K562 (cell line): ENCODE measurements around the gene ZNF548. TPM values are rescaled to one million over a fixed set of nuclear protein-coding genes. Genes with fewer than 3 reads are reported as not detected.

ENCODE experiments used
- ATAC-seq: fragments of 200-7000 bp; cut with Tn5 transposase; 3 replicates; pipeline ENCODE4 v1.9.1; 2020; ENCODE audit warnings: moderate library complexity
- BruUV-seq: library from RNA; stranded (reverse); fragments of 400-500 nt; replicated peaks from 2 replicates; lab custom pipeline; 2021; lab: Mats Ljungman, UMichigan
- CTCF ChIA-PET: fragments of 300-600 bp; formaldehyde crosslinking; extraction: SDS; loops from one replicate; lab custom pipeline; 2021; ENCODE audit warnings: low intra/inter-chr PET ratio; lab: Yijun Ruan, JAX
- POLR2A ChIA-PET: fragments of 300-600, 350-650 bp; sonication (Branson Sonifier 250); formaldehyde crosslinking; extraction: SDS; loops from one replicate; lab custom pipeline; 2021; ENCODE audit warnings: antibody characterized with exemption, inconsistent platforms; lab: Yijun Ruan, JAX
- DNase-seq, 4 experiments: peaks; one replicate each; pipeline versions ENCODE4 v3.0.0 to v3.0.0-alpha.2; 2011 to 2018; ENCODE audit warnings: low spot score in 3 of 4, mixed read lengths in 3 of 4; ENCODE audit errors: extremely low read depth in 1 of 4
- FAIRE-seq: peaks from 2 replicates; lab custom pipeline; 2011; peaks lifted over from hg19 to GRCh38; lab: Jason Lieb, UNC
- H2AFZ ChIP-seq: 2 replicates; pipeline ENCODE4 v1.6.0; 2011; ENCODE audit warnings: low read depth, low read length, control low read depth, inconsistent platforms
- H3K27ac ChIP-seq: fragments of 200-600 bp; 3 replicates; pipeline ENCODE4 v1.8.0; 2011; ENCODE audit warnings: low read depth, mild to moderate bottlenecking, control low read depth, inconsistent platforms, low read length, moderate library complexity, mixed read lengths; ENCODE audit errors: extremely low read depth
- H3K27me3 ChIP-seq, 2 experiments: fragments of 300-600 bp in 1 of 2; 2 replicates in 1 of 2; 3 replicates in 1 of 2; pipeline versions ENCODE4 v1.6.0 to v1.8.0; 2011; ENCODE audit warnings: inconsistent platforms in 2 of 2, low read length in 2 of 2, mild to moderate bottlenecking in 1 of 2, mixed read lengths in 1 of 2, moderate library complexity in 1 of 2; ENCODE audit not compliant: control insufficient read depth in 2 of 2, insufficient read depth in 2 of 2
- H3K36me3 ChIP-seq: fragments of 300-600 bp; 3 replicates; pipeline ENCODE4 v1.8.0; 2011; ENCODE audit warnings: mild to moderate bottlenecking, low read length, inconsistent platforms; ENCODE audit not compliant: control insufficient read depth, insufficient read depth
- H3K4me1 ChIP-seq, 2 experiments: fragments of 200-600 bp in 1 of 2; replicated peaks in 1 of 2; 2 replicates in 1 of 2; 3 replicates in 1 of 2; pipeline versions ENCODE4 v1.5.1 to v1.8.0; 2011; ENCODE audit warnings: inconsistent platforms in 2 of 2, low read length in 2 of 2, mild to moderate bottlenecking in 1 of 2, mixed read lengths in 1 of 2, moderate library complexity in 1 of 2; ENCODE audit not compliant: control insufficient read depth in 2 of 2, insufficient read depth in 2 of 2
- H3K4me2 ChIP-seq: 2 replicates; pipeline ENCODE4 v1.6.1; 2011; ENCODE audit warnings: low read length, control low read depth, inconsistent platforms, mixed read lengths; ENCODE audit not compliant: insufficient read depth
- H3K4me3 ChIP-seq: fragments of 200-600 bp; sonication (generic), shearing (Covaris generic); 2 replicates; pipeline ENCODE4 v1.5.1; 2016; ENCODE audit warnings: control low read depth, inconsistent platforms
- H3K79me2 ChIP-seq: fragments of 200-600 bp; 3 replicates; pipeline ENCODE4 v1.8.0; 2011; ENCODE audit warnings: low read length, inconsistent platforms; ENCODE audit not compliant: control insufficient read depth, insufficient read depth
- H3K9ac ChIP-seq, 2 experiments: 2 replicates each; pipeline versions ENCODE4 v1.6.0 to v1.6.1; 2011; ENCODE audit warnings: low read depth in 2 of 2, low read length in 2 of 2, control low read depth in 1 of 2, inconsistent platforms in 1 of 2, mild to moderate bottlenecking in 1 of 2, mixed read lengths in 1 of 2; ENCODE audit not compliant: insufficient read depth in 1 of 2
- H3K9me1 ChIP-seq: one replicate; pipeline ENCODE4 v1.6.0; 2011; ENCODE audit warnings: inconsistent platforms, mild to moderate bottlenecking, low read length, moderate library complexity; ENCODE audit not compliant: control insufficient read depth, insufficient read depth
- H3K9me3 ChIP-seq: replicated peaks from 2 replicates; pipeline ENCODE4 v1.5.1; 2011; ENCODE audit warnings: low read depth, low read length, inconsistent platforms; ENCODE audit not compliant: control insufficient read depth, insufficient read depth
- H4K20me1 ChIP-seq: replicated peaks from 2 replicates; pipeline ENCODE4 v1.6.1; 2011; ENCODE audit warnings: low read length, inconsistent platforms, mixed read lengths; ENCODE audit not compliant: control insufficient read depth, insufficient read depth
- ZNF75A ChIP-seq: fragments of 450-650 bp; formaldehyde crosslinking; IDR thresholded peaks from 2 replicates; pipeline ENCODE4 v1.4.0; 2020; ENCODE audit warnings: mild to moderate bottlenecking
- WGBS: fragments of 100-300 bp; shearing (Covaris generic); methylation state at CpG from one replicate; pipeline ENCODE4 v1.1.6; 2016; ENCODE audit warnings: low coverage, mixed read lengths; ENCODE audit not compliant: insufficient coverage; ENCODE audit errors: missing lambda C conversion rate; 5-methylcytosine and 5-hydroxymethylcytosine counted together
- in situ Hi-C: fragments of 300-500 bp; cut with MboI; formaldehyde crosslinking; loops from 4 replicates; pipeline ENCODE4 v1.15.0; 2018; ENCODE audit warnings: inconsistent platforms, mixed read lengths
- intact Hi-C: fragments of 100-400 bp; cut with micrococcal nuclease; formaldehyde crosslinking; loops from 2 replicates; pipeline ENCODE4 v1.14.2; 2022
- polyA plus RNA-seq, 8 experiments: library from polyadenylated mRNA; depleted of rRNA in 4 of 8; stranded (reverse) in 5 of 8; unstranded in 3 of 8; fragments of >200 nt; fragmentation: Nextera tagmentation in 2 of 8; fragmentation: Illumina TruSeq in 1 of 8; extraction: Ambion mirVana in 2 of 8; extraction: Trizol in 1 of 8; gene quantifications; 2 replicates each; pipeline versions ENCODE4 v1.2.1 to v1.2.3, GENCODE V29; 2011 to 2014; ENCODE audit warnings: inconsistent platforms in 1 of 8, missing spikeins in 1 of 8
- total RNA-seq, 7 experiments: library from RNA; depleted of rRNA in 6 of 7; stranded (reverse); fragments of >200 nt in 6 of 7; fragmentation: Illumina TruSeq in 2 of 7; extraction: Trizol in 2 of 7; gene quantifications; 2 replicates each; pipeline versions ENCODE4 v1.2.1 to v1.2.3, GENCODE V29; 2011 to 2021; ENCODE audit warnings: low replicate concordance in 1 of 7
- TF ChIP-seq, protein P1 (sequence below): sonication (generic); formaldehyde crosslinking; IDR thresholded peaks from 2 replicates; pipeline ENCODE4 v1.8.0; 2023; ENCODE audit warnings: mild to moderate bottlenecking, missing genetic modification reagents

The ZNF548 gene
- total and polyA plus RNA-seq, 9 of the 15 experiments (the other 6 are each of a cell fraction or from before 2014, with no cell fraction given) = 1.5 to 8.7 (median 4.5) TPM

DNA sequence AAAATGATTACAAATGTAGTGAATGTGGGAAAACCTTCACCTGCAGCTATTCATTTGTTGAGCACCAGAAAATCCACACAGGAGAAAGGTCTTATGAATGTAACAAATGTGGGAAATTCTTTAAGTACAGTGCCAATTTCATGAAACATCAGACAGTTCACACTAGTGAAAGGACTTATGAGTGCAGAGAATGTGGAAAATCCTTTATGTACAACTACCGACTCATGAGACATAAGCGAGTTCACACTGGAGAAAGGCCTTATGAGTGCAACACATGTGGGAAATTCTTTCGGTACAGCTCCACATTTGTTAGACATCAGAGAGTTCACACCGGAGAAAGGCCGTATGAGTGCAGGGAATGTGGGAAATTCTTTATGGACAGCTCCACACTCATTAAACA is 9.2 kb downstream of the ZNF548 start:
- Histone ChIP-seq H3K36me3 (peaks cover 15% of the 10 kb centered on the region; the same call in 1 of the 3 replicates), H3K79me2 (no peaks in the 10 kb centered on the region), H3K9ac (no peak overlapping the region)
- ATAC-seq = no peak
- TF ChIP-seq, protein P1, sequence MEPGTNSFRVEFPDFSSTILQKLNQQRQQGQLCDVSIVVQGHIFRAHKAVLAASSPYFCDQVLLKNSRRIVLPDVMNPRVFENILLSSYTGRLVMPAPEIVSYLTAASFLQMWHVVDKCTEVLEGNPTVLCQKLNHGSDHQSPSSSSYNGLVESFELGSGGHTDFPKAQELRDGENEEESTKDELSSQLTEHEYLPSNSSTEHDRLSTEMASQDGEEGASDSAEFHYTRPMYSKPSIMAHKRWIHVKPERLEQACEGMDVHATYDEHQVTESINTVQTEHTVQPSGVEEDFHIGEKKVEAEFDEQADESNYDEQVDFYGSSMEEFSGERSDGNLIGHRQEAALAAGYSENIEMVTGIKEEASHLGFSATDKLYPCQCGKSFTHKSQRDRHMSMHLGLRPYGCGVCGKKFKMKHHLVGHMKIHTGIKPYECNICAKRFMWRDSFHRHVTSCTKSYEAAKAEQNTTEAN (CRISPR knock-in tag) = no peak
- TF ChIP-seq ZNF75A (CRISPR knock-in tag) = peak; percentile 93
- TF ChIP-seq, all 486 proteins: peak for 1
- H4K20me1 ChIP-seq = no peaks in the 10 kb centered on the region
- intact Hi-C loops = no loop called here
- H3K27ac ChIP-seq = no peak overlapping the region
- no TSS peak for BruUV-seq
- H3K4me2 ChIP-seq = no peak overlapping the region
- FAIRE-seq (no peak), DNase-seq (no peak)
- no peaks in the 10 kb centered on the region for H3K4me1 ChIP-seq
- 64% methylated on average over 5 of the region's 5 CpGs for WGBS
- peaks cover 6% of the 10 kb centered on the region; the same call in 1 of the 2 replicates for H3K9me3 ChIP-seq
- H3K27me3 ChIP-seq = no peaks in the 10 kb centered on the region
- no peaks in the 10 kb centered on the region for H3K9me1 ChIP-seq
- ChIA-PET POLR2A (no interaction called here), CTCF (no interaction called here)
- H2AFZ ChIP-seq = no peak overlapping the region
- in situ Hi-C loops = no loop called here
- H3K4me3 ChIP-seq = no peak overlapping the region
